Activated naive CD4-positive, alpha-beta T cell treated with anti-CD3 and anti-CD28 coated beads, Interleukin-2, amount 10 ng/mL, durations not matched to agents 7 days and 5 days (primary cell): ENCODE measurements around the gene SYPL1.
A peak's percentile ranks its signal among the peaks of the same experiment; 100 is the strongest.

ENCODE experiments used
- CTCF ChIA-PET: fragments of 350-600 bp; sonication (Branson Sonifier 250); formaldehyde crosslinking; loops from one replicate; lab custom pipeline; 2021; ENCODE audit warnings: antibody characterized with exemption; lab: Charles Lee
- DNase-seq: peaks from one replicate; pipeline ENCODE4 v3.0.0-alpha.2; 2020
- H3K27ac Mint-ChIP-seq: one replicate; pipeline ENCODE4 v1.8.0; 2021; ENCODE audit warnings: mild to moderate bottlenecking, moderate library complexity, mixed read lengths
- H3K27me3 Mint-ChIP-seq: one replicate; pipeline ENCODE4 v1.8.0; 2021; ENCODE audit warnings: mild to moderate bottlenecking, mixed read lengths
- H3K36me3 Mint-ChIP-seq: one replicate; pipeline ENCODE4 v1.8.0; 2021; ENCODE audit warnings: mixed read lengths
- H3K4me1 Mint-ChIP-seq: one replicate; pipeline ENCODE4 v1.8.0; 2021; ENCODE audit warnings: mixed read lengths
- H3K4me3 Mint-ChIP-seq: one replicate; pipeline ENCODE4 v1.8.0; 2021; ENCODE audit warnings: mild to moderate bottlenecking, moderate library complexity, mixed read lengths
- H3K9me3 Mint-ChIP-seq: one replicate; pipeline ENCODE4 v1.8.0; 2021; ENCODE audit warnings: mixed read lengths

The SYPL1 gene

GRCh38 chr7:106129291-106129690 lies 17.2 kb upstream of the SYPL1 start:
- peaks cover 15% of the 10 kb centered on the region for H3K4me1 Mint-ChIP-seq
- H3K4me3 Mint-ChIP-seq, result no peak overlapping the region
- H3K36me3 Mint-ChIP-seq, result no peaks in the 10 kb centered on the region
- H3K27ac Mint-ChIP-seq, result no peak overlapping the region
- no peaks in the 10 kb centered on the region for H3K9me3 Mint-ChIP-seq
- CTCF ChIA-PET, result no interaction called here
- DNase-seq, result no peak
- peaks cover 33% of the 10 kb centered on the region for H3K27me3 Mint-ChIP-seq

GRCh38 chr7:106128836-106129235 lies 16.7 kb upstream of the SYPL1 start:
- H3K4me3 Mint-ChIP-seq, result no peak overlapping the region
- CTCF ChIA-PET, result no interaction called here

GRCh38 chr7:106127984-106128780 lies 16.1 kb upstream of the SYPL1 start:
- no peak for DNase-seq
- Mint-ChIP-seq H3K4me1 (peaks cover 15% of the 10 kb centered on the region), H3K36me3 (no peaks in the 10 kb centered on the region), H3K27ac (no peak overlapping the region), H3K9me3 (no peaks in the 10 kb centered on the region), H3K27me3 (peaks cover 28% of the 10 kb centered on the region), H3K4me3 (no peak overlapping the region)
- CTCF ChIA-PET, result no interaction called here

More at GRCh38 chr7:106128836-106129235, 16.7 kb upstream of the SYPL1 start:
- H3K4me1 Mint-ChIP-seq, result peaks cover 15% of the 10 kb centered on the region
- peaks cover 33% of the 10 kb centered on the region for H3K27me3 Mint-ChIP-seq
- H3K9me3 Mint-ChIP-seq, result no peaks in the 10 kb centered on the region
- H3K27ac Mint-ChIP-seq, result no peak overlapping the region
- no peak for DNase-seq
- H3K36me3 Mint-ChIP-seq, result no peaks in the 10 kb centered on the region

- peaks cover 18% of the 10 kb centered on the region for H3K27me3 Mint-ChIP-seq
- CTCF ChIA-PET, result interaction anchor here (0.9 to 2.7 kb wide), 6 partner anchors 10 to 84 kb away, joined by 3 to 13 read pairs (median 4); no protein-coding TSS in a partner anchor
- no peaks in the 10 kb centered on the region for H3K9me3 Mint-ChIP-seq
- peak; percentile 44 for DNase-seq
- H3K4me3 Mint-ChIP-seq, result peak overlapping the region; percentile 62
- peak overlapping the region; percentile 78 for H3K27ac Mint-ChIP-seq
- H3K4me1 Mint-ChIP-seq, result peaks cover 15% of the 10 kb centered on the region
- H3K36me3 Mint-ChIP-seq, result no peaks in the 10 kb centered on the region
Observed at GRCh38 chr7:106126170-106126938, 14.2 kb upstream of the SYPL1 start.

- H3K4me3 Mint-ChIP-seq, result no peak overlapping the region
- H3K9me3 Mint-ChIP-seq, result no peaks in the 10 kb centered on the region
- DNase-seq, result no peak
- peaks cover 15% of the 10 kb centered on the region for H3K4me1 Mint-ChIP-seq
- peaks cover 11% of the 10 kb centered on the region for H3K27me3 Mint-ChIP-seq
- CTCF ChIA-PET, result interaction anchor here (1.4 to 2.7 kb wide), 3 partner anchors 29 to 68 kb away, joined by 3 to 13 read pairs (median 8); no protein-coding TSS in a partner anchor
- no peaks in the 10 kb centered on the region for H3K36me3 Mint-ChIP-seq
- no peak overlapping the region for H3K27ac Mint-ChIP-seq
Observed at GRCh38 chr7:106125417-106125816, 13.3 kb upstream of the SYPL1 start.

- CTCF ChIA-PET, result interaction anchor here (2.7 kb wide), 1 partner anchor 30 kb away, joined by 13 read pairs; no protein-coding TSS in a partner anchor
- DNase-seq, result no peak
- Mint-ChIP-seq H3K27me3 (peaks cover 8% of the 10 kb centered on the region), H3K4me3 (no peak overlapping the region), H3K36me3 (no peaks in the 10 kb centered on the region), H3K4me1 (peaks cover 15% of the 10 kb centered on the region), H3K9me3 (no peaks in the 10 kb centered on the region), H3K27ac (no peak overlapping the region)
Observed at GRCh38 chr7:106124186-106124585, 12.1 kb upstream of the SYPL1 start.

- H3K27ac Mint-ChIP-seq, result no peak overlapping the region
- H3K4me3 Mint-ChIP-seq, result no peak overlapping the region
- peaks cover 15% of the 10 kb centered on the region for H3K4me1 Mint-ChIP-seq
- DNase-seq, result no peak
- CTCF ChIA-PET, result no interaction called here
- H3K27me3 Mint-ChIP-seq, result no peaks in the 10 kb centered on the region
- H3K36me3 Mint-ChIP-seq, result no peaks in the 10 kb centered on the region
- H3K9me3 Mint-ChIP-seq, result no peaks in the 10 kb centered on the region
Observed at GRCh38 chr7:106122713-106123112, 10.6 kb upstream of the SYPL1 start.

- CTCF ChIA-PET, result no interaction called here
- no peaks in the 10 kb centered on the region for H3K9me3 Mint-ChIP-seq
- H3K27me3 Mint-ChIP-seq, result no peaks in the 10 kb centered on the region
- H3K4me1 Mint-ChIP-seq, result peaks cover 9% of the 10 kb centered on the region
- no peak for DNase-seq
- no peaks in the 10 kb centered on the region for H3K36me3 Mint-ChIP-seq
- no peak overlapping the region for H3K4me3 Mint-ChIP-seq
- no peak overlapping the region for H3K27ac Mint-ChIP-seq
Observed at GRCh38 chr7:106121189-106121810, 9.2 kb upstream of the SYPL1 start.

GRCh38 chr7:106120500-106120899 lies 8.4 kb upstream of the SYPL1 start:
- Mint-ChIP-seq H3K4me1 (peaks cover 1% of the 10 kb centered on the region), H3K4me3 (no peak overlapping the region), H3K36me3 (no peaks in the 10 kb centered on the region), H3K27ac (no peak overlapping the region), H3K27me3 (no peaks in the 10 kb centered on the region), H3K9me3 (no peaks in the 10 kb centered on the region)
- CTCF ChIA-PET, result interaction anchor here (1.4 kb wide), 1 partner anchor 12 kb away, joined by 5 read pairs; no protein-coding TSS in a partner anchor
- DNase-seq, result no peak

- Mint-ChIP-seq H3K9me3 (no peaks in the 10 kb centered on the region), H3K27me3 (no peaks in the 10 kb centered on the region), H3K4me3 (no peak overlapping the region), H3K27ac (no peak overlapping the region), H3K36me3 (no peaks in the 10 kb centered on the region), H3K4me1 (peaks cover 5% of the 10 kb centered on the region)
- CTCF ChIA-PET, result interaction anchor here (0.6 to 1.4 kb wide), 2 partner anchors 12 kb away, joined by 3 to 5 read pairs; no protein-coding TSS in a partner anchor
- no peak for DNase-seq
Observed at GRCh38 chr7:106119719-106120118, 7.6 kb upstream of the SYPL1 start.

GRCh38 chr7:106117786-106118544 lies 5.9 kb upstream of the SYPL1 start:
- no peaks in the 10 kb centered on the region for H3K9me3 Mint-ChIP-seq
- H3K36me3 Mint-ChIP-seq, result no peaks in the 10 kb centered on the region
- no peaks in the 10 kb centered on the region for H3K27me3 Mint-ChIP-seq
- no peak overlapping the region for H3K27ac Mint-ChIP-seq
- CTCF ChIA-PET, result interaction anchor here (0.5 kb wide), 1 partner anchor 22 kb away, joined by 3 read pairs; no protein-coding TSS in a partner anchor
- H3K4me1 Mint-ChIP-seq, result peaks cover 17% of the 10 kb centered on the region
- no peak for DNase-seq
- no peak overlapping the region for H3K4me3 Mint-ChIP-seq

GRCh38 chr7:106116161-106116704 lies 4.1 kb upstream of the SYPL1 start:
- Mint-ChIP-seq H3K9me3 (no peaks in the 10 kb centered on the region), H3K4me1 (peaks cover 24% of the 10 kb centered on the region), H3K36me3 (no peaks in the 10 kb centered on the region), H3K4me3 (no peak overlapping the region), H3K27ac (no peak overlapping the region), H3K27me3 (peaks cover 4% of the 10 kb centered on the region)
- CTCF ChIA-PET, result interaction anchor here (0.8 to 1.4 kb wide), 3 partner anchors 10 to 38 kb away, joined by 4 read pairs; no protein-coding TSS in a partner anchor
- no peak for DNase-seq

GRCh38 chr7:106114716-106115383 lies 2.7 kb upstream of the SYPL1 start:
- CTCF ChIA-PET, result interaction anchor here (1.0 kb wide), 1 partner anchor 57 kb away, joined by 3 read pairs; no protein-coding TSS in a partner anchor
- H3K9me3 Mint-ChIP-seq, result no peaks in the 10 kb centered on the region
- H3K27me3 Mint-ChIP-seq, result peaks cover 4% of the 10 kb centered on the region
- peaks cover 35% of the 10 kb centered on the region for H3K4me1 Mint-ChIP-seq
- no peak overlapping the region for H3K4me3 Mint-ChIP-seq
- H3K36me3 Mint-ChIP-seq, result peaks cover 5% of the 10 kb centered on the region
- no peak for DNase-seq
- no peak overlapping the region for H3K27ac Mint-ChIP-seq
